Activated B cell treated with CpG ODN at 0.5 μM for 24 hours (primary cell): ENCODE results near the gene HCK. TPM values are rescaled to one million over a fixed set of nuclear protein-coding genes. Genes with fewer than 3 reads are reported as not detected.
"Not testable (repeated sequence)": the region's sequence is repeated elsewhere in the genome, so short reads cannot be mapped to it uniquely, and the experiment has no call there.

Experiments used
- ATAC-seq: fragments of 200-7000 bp; cut with Tn5 transposase; one replicate; pipeline ENCODE4 v1.10.0; 2021; ENCODE audit warnings: low read depth, mild to moderate bottlenecking, moderate library complexity
- CTCF ChIA-PET: fragments of 350-600 bp; sonication (Branson Sonifier 250); formaldehyde crosslinking; loops from one replicate; lab custom pipeline; 2021; ENCODE audit warnings: antibody characterized with exemption; lab: Charles Lee
- POLR2A ChIA-PET: fragments of 350-600 bp; sonication (Branson Sonifier 250); formaldehyde crosslinking; loops from one replicate; lab custom pipeline; 2021; ENCODE audit warnings: antibody characterized with exemption; lab: Charles Lee
- DNase-seq: peaks from one replicate; pipeline ENCODE4 v3.0.0; 2022
- H3K27ac Mint-ChIP-seq: one replicate; pipeline ENCODE4 v1.8.0; 2020; ENCODE audit warnings: mixed read lengths
- H3K27me3 Mint-ChIP-seq: one replicate; pipeline ENCODE4 v1.8.0; 2021; ENCODE audit warnings: mixed read lengths
- H3K36me3 Mint-ChIP-seq: one replicate; pipeline ENCODE4 v1.8.0; 2021; ENCODE audit warnings: low read depth, mixed read lengths
- H3K4me1 Mint-ChIP-seq: one replicate; pipeline ENCODE4 v1.8.0; 2021; ENCODE audit warnings: mixed read lengths
- H3K4me3 Mint-ChIP-seq: one replicate; pipeline ENCODE4 v1.8.0; 2020; ENCODE audit warnings: mild to moderate bottlenecking, mixed read lengths
- H3K9me3 Mint-ChIP-seq: one replicate; pipeline ENCODE4 v1.8.0; 2020; ENCODE audit warnings: mixed read lengths
- CTCF ChIP-seq: fragments of 200-600 bp; IDR thresholded peaks from one replicate; pipeline ENCODE4 v1.8.0; 2022; ENCODE audit warnings: antibody characterized with exemption, mild to moderate bottlenecking
- intact Hi-C: fragments of 100-400 bp; cut with micrococcal nuclease; formaldehyde crosslinking; loops from one replicate; pipeline ENCODE4 v1.15.1; 2024
- total RNA-seq: library from RNA; stranded (reverse); gene quantifications from 2 replicates; pipeline ENCODE4 v1.2.3, GENCODE V29; 2022

The HCK gene
- total RNA-seq, 1 donor from 2014 or later: 183 TPM

- Mint-ChIP-seq H3K4me3 (no peak overlapping the region), H3K36me3 (peaks cover 24% of the 10 kb centered on the region), H3K27me3 (no peaks in the 10 kb centered on the region), H3K27ac (no peak overlapping the region), H3K9me3 (no peaks in the 10 kb centered on the region), H3K4me1 (peaks cover 49% of the 10 kb centered on the region)
- ATAC-seq (no peak), DNase-seq (no peak)
- CTCF ChIA-PET: no interaction called here
- intact Hi-C loops: no loop called here
- TF ChIP-seq CTCF: no peak
- POLR2A ChIA-PET: no interaction called here
Measured at GRCh38 chr20:32114305-32114960, 62.4 kb downstream of the HCK start.

- DNase-seq: no peak
- CTCF ChIA-PET: no interaction called here
- Mint-ChIP-seq H3K27ac (no peak overlapping the region), H3K4me3 (no peak overlapping the region), H3K27me3 (no peaks in the 10 kb centered on the region), H3K36me3 (peaks cover 18% of the 10 kb centered on the region), H3K9me3 (no peaks in the 10 kb centered on the region), H3K4me1 (peaks cover 43% of the 10 kb centered on the region)
- no peak for TF ChIP-seq CTCF
- POLR2A ChIA-PET: no interaction called here
- no peak for ATAC-seq
- intact Hi-C loops: no loop called here
Measured at GRCh38 chr20:32115211-32115767, 63.2 kb downstream of the HCK start.

GRCh38 chr20:32116079-32116521 is 64.1 kb downstream of the HCK start:
- no peak for TF ChIP-seq CTCF
- intact Hi-C loops: no loop called here
- ChIA-PET CTCF (interaction anchor here (0.5 to 0.6 kb wide), 2 partner anchors 18 to 23 kb away, joined by 3 read pairs; no protein-coding TSS in a partner anchor), POLR2A (interaction anchor here (0.6 kb wide), 1 partner anchor 8 kb away, joined by 4 read pairs; no protein-coding TSS in a partner anchor)
- no peak for ATAC-seq
- Mint-ChIP-seq H3K27ac (no peak overlapping the region), H3K36me3 (peaks cover 17% of the 10 kb centered on the region), H3K4me3 (no peak overlapping the region), H3K9me3 (no peaks in the 10 kb centered on the region), H3K27me3 (no peaks in the 10 kb centered on the region), H3K4me1 (peaks cover 36% of the 10 kb centered on the region)
- no peak for DNase-seq

GRCh38 chr20:32116796-32117195 is 64.8 kb downstream of the HCK start:
- intact Hi-C loops, H3K27me3 Mint-ChIP-seq, H3K27ac Mint-ChIP-seq, DNase-seq, H3K9me3 Mint-ChIP-seq, ATAC-seq, H3K4me3 Mint-ChIP-seq: not testable (repeated sequence)
- Mint-ChIP-seq H3K36me3 (peaks cover 17% of the 10 kb centered on the region), H3K4me1 (peaks cover 30% of the 10 kb centered on the region)
- ChIA-PET POLR2A (interaction anchor here (0.6 kb wide), 1 partner anchor 8 kb away, joined by 4 read pairs; no protein-coding TSS in a partner anchor), CTCF (interaction anchor here (0.5 kb wide), 1 partner anchor 18 kb away, joined by 3 read pairs; no protein-coding TSS in a partner anchor)

- intact Hi-C loops, H3K9me3 Mint-ChIP-seq, CTCF ChIA-PET, H3K27me3 Mint-ChIP-seq, DNase-seq, H3K4me3 Mint-ChIP-seq, ATAC-seq, H3K27ac Mint-ChIP-seq: not testable (repeated sequence)
- H3K36me3 Mint-ChIP-seq: peaks cover 17% of the 10 kb centered on the region
- POLR2A ChIA-PET: interaction anchor here (0.6 to 1.6 kb wide), 2 partner anchors 9 to 22 kb away, joined by 3 to 11 read pairs; partner anchors contain the start of gene TM9SF4
- H3K4me1 Mint-ChIP-seq: peaks cover 19% of the 10 kb centered on the region
Measured at GRCh38 chr20:32118427-32118826, 66.4 kb downstream of the HCK start.

GRCh38 chr20:32119734-32120133 is 67.7 kb downstream of the HCK start:
- Mint-ChIP-seq H3K4me1 (peaks cover 15% of the 10 kb centered on the region), H3K9me3 (no peaks in the 10 kb centered on the region), H3K27ac (no peak overlapping the region), H3K27me3 (no peaks in the 10 kb centered on the region), H3K4me3 (no peak overlapping the region), H3K36me3 (peaks cover 20% of the 10 kb centered on the region)
- intact Hi-C loops: no loop called here
- TF ChIP-seq CTCF: no peak
- ATAC-seq: no peak
- CTCF ChIA-PET: no interaction called here
- POLR2A ChIA-PET: no interaction called here
- no peak for DNase-seq

GRCh38 chr20:32121908-32122307 is 69.9 kb downstream of the HCK start:
- CTCF ChIA-PET, ATAC-seq, H3K4me3 Mint-ChIP-seq, H3K27me3 Mint-ChIP-seq, intact Hi-C loops, H3K36me3 Mint-ChIP-seq, H3K9me3 Mint-ChIP-seq, POLR2A ChIA-PET, DNase-seq, H3K27ac Mint-ChIP-seq: not testable (repeated sequence)
- peaks cover 16% of the 10 kb centered on the region for H3K4me1 Mint-ChIP-seq
